Activated CD4-positive, alpha-beta T cell treated with anti-CD3 and anti-CD28 coated beads for 24 hours (primary cell): ENCODE data around the gene ALOX15B.

Source experiments
- DNase-seq, 2 donors: peaks; one replicate each; pipeline ENCODE4 v3.0.0-alpha.2; 2020; ENCODE audit warnings: low read depth in 2 of 2

Gene ALOX15B

GRCh38 chr17:8080208-8080798, 41.4 kb downstream of the ALOX15B start:
- no peak for DNase-seq

- DNase-seq = no peak
Observed at GRCh38 chr17:8080799-8081219, 42.0 kb downstream of the ALOX15B start.

- DNase-seq = no peak
Observed at GRCh38 chr17:8081876-8082275, 43.0 kb downstream of the ALOX15B start.

- no peak for DNase-seq
Observed at GRCh38 chr17:8082292-8082691, 43.4 kb downstream of the ALOX15B start.

- DNase-seq = no peak
Observed at GRCh38 chr17:8084250-8084649, 45.4 kb downstream of the ALOX15B start.

- DNase-seq = no peak
Observed at GRCh38 chr17:8087075-8087951, 48.5 kb downstream of the ALOX15B start, which contains the start of gene ALOX12B. TSS of gene ALOX12B (minus strand) at chr17:8087716. CDS start at chr17:8087442, 274 bp downstream.

GRCh38 chr17:8087952-8088230, 49.0 kb downstream of the ALOX15B start:
- no peak for DNase-seq

GRCh38 chr17:8089728-8090127, 50.9 kb downstream of the ALOX15B start:
- no peak for DNase-seq

GRCh38 chr17:8091033-8091687, 52.3 kb downstream of the ALOX15B start:
- no peak for DNase-seq

- DNase-seq = no peak
Observed at GRCh38 chr17:8095361-8095760, 56.5 kb downstream of the ALOX15B start.

GRCh38 chr17:8096541-8096940, 57.7 kb downstream of the ALOX15B start:
- no peak for DNase-seq
